ENCODE results near the gene TYK2. TPM values are rescaled to one million over a fixed set of nuclear protein-coding genes. Genes with fewer than 3 reads are reported as not detected.
"Not testable (repeated sequence)": the region's sequence is repeated elsewhere in the genome, so short reads cannot be mapped to it uniquely, and the experiment has no call there.

The TYK2 gene
- polyA plus RNA-seq, 1 experiment, result 40.9 TPM

GRCh38 chr19:10416380-10417257, 36.2 kb upstream of the TYK2 start:
- H3K36me3 ChIP-seq (ENCODE audit: control insufficient read depth, insufficient read depth, low read length), result no peaks in the 10 kb centered on the region
- peaks cover 26% of the 10 kb centered on the region for H3K27me3 ChIP-seq (ENCODE audit: control insufficient read depth, insufficient read depth, low read length)
- ChIA-PET CTCF (interaction anchor here (0.6 to 17.1 kb wide), 20 partner anchors 7 to 361 kb away, joined by 3 to 321 read pairs (median 5); partner anchors contain the start of genes CDC37, ICAM1 and ICAM5), POLR2A (no interaction called here)
- TF ChIP-seq CTCF (IDR thresholded peaks at IDR 0.05; ENCODE audit: insufficient read depth, low read depth, low read length), result peak; percentile 82
- no peak for DNase-seq (ENCODE audit: low read depth)
- peak overlapping the region; percentile 54 for H3K4me3 ChIP-seq (ENCODE audit: low read depth, low read length)

- no peaks in the 10 kb centered on the region for H3K36me3 ChIP-seq (ENCODE audit: control insufficient read depth, insufficient read depth, low read length)
- peaks cover 21% of the 10 kb centered on the region for H3K27me3 ChIP-seq (ENCODE audit: control insufficient read depth, insufficient read depth, low read length)
- H3K4me3 ChIP-seq (ENCODE audit: low read depth, low read length), result peak overlapping the region; percentile 54
- DNase-seq (ENCODE audit: low read depth), result no peak
- ChIA-PET CTCF (interaction anchor here (0.6 to 17.1 kb wide), 19 partner anchors 8 to 166 kb away, joined by 3 to 321 read pairs (median 5); partner anchors contain the start of genes CDC37, ICAM1 and ICAM5), POLR2A (no interaction called here)
- TF ChIP-seq CTCF (IDR thresholded peaks at IDR 0.05; ENCODE audit: insufficient read depth, low read depth, low read length), result no peak
Observed at GRCh38 chr19:10416083-10416379, 35.7 kb upstream of the TYK2 start.

- Histone ChIP-seq H3K36me3 (ENCODE audit: control insufficient read depth, insufficient read depth, low read length) (no peaks in the 10 kb centered on the region), H3K27me3 (ENCODE audit: control insufficient read depth, insufficient read depth, low read length) (peaks cover 7% of the 10 kb centered on the region), H3K4me3 (ENCODE audit: low read depth, low read length) (no peak overlapping the region)
- no peak for DNase-seq (ENCODE audit: low read depth)
- TF ChIP-seq CTCF (IDR thresholded peaks at IDR 0.05; ENCODE audit: insufficient read depth, low read depth, low read length), result no peak
- ChIA-PET CTCF (interaction anchor here (0.6 to 17.1 kb wide), 5 partner anchors 6 to 479 kb away, joined by 3 to 321 read pairs (median 3); partner anchors contain the start of genes CDC37 and PDE4A), POLR2A (interaction anchor here (0.6 kb wide), 1 partner anchor 12 kb away, joined by 6 read pairs; no protein-coding TSS in a partner anchor)
Observed at GRCh38 chr19:10412257-10412977, 32.0 kb upstream of the TYK2 start.

- CTCF ChIA-PET, result interaction anchor here (12.9 kb wide), 1 partner anchor 9 kb away, joined by 321 read pairs; the partner anchor contains the start of gene PDE4A
- H3K36me3 ChIP-seq (ENCODE audit: control insufficient read depth, insufficient read depth, low read length); POLR2A ChIA-PET; DNase-seq (ENCODE audit: low read depth); H3K4me3 ChIP-seq (ENCODE audit: low read depth, low read length); H3K27me3 ChIP-seq (ENCODE audit: control insufficient read depth, insufficient read depth, low read length): not testable (repeated sequence)
Observed at GRCh38 chr19:10411224-10411623, 30.9 kb upstream of the TYK2 start.

GRCh38 chr19:10408511-10409283, 28.3 kb upstream of the TYK2 start:
- no peak for DNase-seq (ENCODE audit: low read depth)
- H3K27me3 ChIP-seq (ENCODE audit: control insufficient read depth, insufficient read depth, low read length), result no peaks in the 10 kb centered on the region; the same call in none of the 2 replicates
- CTCF ChIA-PET, result interaction anchor here (1.0 to 12.9 kb wide), 3 partner anchors 12 to 27 kb away, joined by 3 to 321 read pairs (median 4); partner anchors contain the start of gene PDE4A
- no peak for TF ChIP-seq CTCF (IDR thresholded peaks at IDR 0.05; ENCODE audit: insufficient read depth, low read depth, low read length)
- H3K4me3 ChIP-seq (ENCODE audit: low read depth, low read length), result no peak overlapping the region
- no peaks in the 10 kb centered on the region for H3K36me3 ChIP-seq (ENCODE audit: control insufficient read depth, insufficient read depth, low read length)
- POLR2A ChIA-PET, result interaction anchor here (0.5 kb wide), 1 partner anchor 10 kb away, joined by 8 read pairs; no protein-coding TSS in a partner anchor
